ENCODE measurements around the gene ADRA2C.

ADRA2C gene

DNA sequence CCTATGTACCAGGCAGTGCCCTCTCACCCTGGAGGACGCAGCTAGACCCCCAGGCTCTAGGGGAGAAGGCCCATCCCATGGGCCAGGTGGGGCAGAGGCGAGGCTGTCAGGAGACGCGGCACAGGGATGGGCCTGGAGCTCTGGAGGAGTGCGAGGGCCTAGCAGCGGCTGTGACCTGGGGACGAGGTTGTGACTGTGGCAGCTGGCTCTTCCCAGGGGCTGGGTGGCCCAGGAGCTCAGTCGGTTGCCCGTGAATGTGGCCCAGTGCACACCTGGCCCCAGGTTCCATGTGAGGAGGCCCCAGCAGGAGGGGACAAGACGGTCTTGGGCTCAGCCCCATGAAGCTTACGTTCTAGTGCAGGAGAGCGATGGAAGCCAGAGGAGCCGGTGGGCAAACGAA lies 31.0 kb upstream of the ADRA2C start:
- H3K9me2 ChIP-seq (ENCODE audit: low read depth, low read length): no peaks in the 10 kb centered on the region
- no peaks in the 10 kb centered on the region for H3K36me3 ChIP-seq (ENCODE audit: insufficient read depth, low read length)
- H3K27ac ChIP-seq (ENCODE audit: low read depth, low read length, poor library complexity, severe bottlenecking): no peak overlapping the region
- H3K9ac ChIP-seq (ENCODE audit: low read length): no peak overlapping the region
- no peaks in the 10 kb centered on the region for H3K4me1 ChIP-seq (ENCODE audit: insufficient read depth, low read length, severe bottlenecking)
- no peaks in the 10 kb centered on the region for H3K79me2 ChIP-seq (ENCODE audit: insufficient read depth, low read length)
- no peak for TF ChIP-seq EZH2 (IDR thresholded peaks at IDR 0.05; ENCODE audit: borderline replicate concordance, low read length)
- TF ChIP-seq, protein P1, sequence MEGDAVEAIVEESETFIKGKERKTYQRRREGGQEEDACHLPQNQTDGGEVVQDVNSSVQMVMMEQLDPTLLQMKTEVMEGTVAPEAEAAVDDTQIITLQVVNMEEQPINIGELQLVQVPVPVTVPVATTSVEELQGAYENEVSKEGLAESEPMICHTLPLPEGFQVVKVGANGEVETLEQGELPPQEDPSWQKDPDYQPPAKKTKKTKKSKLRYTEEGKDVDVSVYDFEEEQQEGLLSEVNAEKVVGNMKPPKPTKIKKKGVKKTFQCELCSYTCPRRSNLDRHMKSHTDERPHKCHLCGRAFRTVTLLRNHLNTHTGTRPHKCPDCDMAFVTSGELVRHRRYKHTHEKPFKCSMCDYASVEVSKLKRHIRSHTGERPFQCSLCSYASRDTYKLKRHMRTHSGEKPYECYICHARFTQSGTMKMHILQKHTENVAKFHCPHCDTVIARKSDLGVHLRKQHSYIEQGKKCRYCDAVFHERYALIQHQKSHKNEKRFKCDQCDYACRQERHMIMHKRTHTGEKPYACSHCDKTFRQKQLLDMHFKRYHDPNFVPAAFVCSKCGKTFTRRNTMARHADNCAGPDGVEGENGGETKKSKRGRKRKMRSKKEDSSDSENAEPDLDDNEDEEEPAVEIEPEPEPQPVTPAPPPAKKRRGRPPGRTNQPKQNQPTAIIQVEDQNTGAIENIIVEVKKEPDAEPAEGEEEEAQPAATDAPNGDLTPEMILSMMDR (IDR thresholded peaks at IDR 0.05; ENCODE audit: low read length): no peak
- H3K9me3 ChIP-seq (ENCODE audit: low read length): no peaks in the 10 kb centered on the region
- H4K20me1 ChIP-seq (ENCODE audit: insufficient read depth, low read length): no peaks in the 10 kb centered on the region
- no peak overlapping the region for H3K4me2 ChIP-seq (ENCODE audit: low read length)
- no peak overlapping the region for H2AFZ ChIP-seq (ENCODE audit: low read length)
- no peaks in the 10 kb centered on the region for H3F3A ChIP-seq (ENCODE audit: insufficient read depth, low read length)
- no peak overlapping the region for H3K4me3 ChIP-seq (ENCODE audit: low read depth, low read length, poor library complexity, severe bottlenecking)
- H3K27me3 ChIP-seq (ENCODE audit: insufficient read depth, low read length): no peaks in the 10 kb centered on the region

DNA sequence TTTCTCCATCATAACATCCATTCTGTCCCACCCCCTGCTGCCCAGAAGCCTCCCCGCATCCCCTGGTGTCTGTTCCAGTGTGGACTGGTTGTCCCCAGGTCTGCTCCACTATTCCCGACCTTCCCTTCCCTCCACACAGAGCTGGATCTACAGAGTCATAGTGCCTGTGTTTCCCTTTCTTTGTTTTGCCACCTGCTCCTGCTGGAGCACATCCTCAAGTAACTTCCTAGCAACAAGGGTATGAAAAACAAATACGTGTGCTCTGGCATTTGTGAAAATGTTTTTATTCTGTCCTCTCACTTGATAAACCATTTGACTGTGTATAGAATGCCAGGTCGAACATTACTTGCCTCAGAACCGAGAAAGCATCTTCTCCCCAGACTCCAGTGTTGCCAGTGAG lies 29.9 kb upstream of the ADRA2C start:
- no peaks in the 10 kb centered on the region for H3K9me2 ChIP-seq (ENCODE audit: low read depth, low read length)
- H3K27me3 ChIP-seq (ENCODE audit: insufficient read depth, low read length): no peaks in the 10 kb centered on the region
- H3K4me1 ChIP-seq (ENCODE audit: insufficient read depth, low read length, severe bottlenecking): no peaks in the 10 kb centered on the region
- no peaks in the 10 kb centered on the region for H3K9me3 ChIP-seq (ENCODE audit: low read length)
- no peaks in the 10 kb centered on the region for H3K36me3 ChIP-seq (ENCODE audit: insufficient read depth, low read length)
- H3K79me2 ChIP-seq (ENCODE audit: insufficient read depth, low read length): no peaks in the 10 kb centered on the region
- H3K27ac ChIP-seq (ENCODE audit: low read depth, low read length, poor library complexity, severe bottlenecking): no peak overlapping the region
- no peak overlapping the region for H3K4me3 ChIP-seq (ENCODE audit: low read depth, low read length, poor library complexity, severe bottlenecking)
- no peak overlapping the region for H3K9ac ChIP-seq (ENCODE audit: low read length)
- H3F3A ChIP-seq (ENCODE audit: insufficient read depth, low read length): no peaks in the 10 kb centered on the region
- TF ChIP-seq, protein P1 (IDR thresholded peaks at IDR 0.05; ENCODE audit: low read length): no peak
- no peaks in the 10 kb centered on the region for H4K20me1 ChIP-seq (ENCODE audit: insufficient read depth, low read length)
- H2AFZ ChIP-seq (ENCODE audit: low read length): no peak overlapping the region
- H3K4me2 ChIP-seq (ENCODE audit: low read length): no peak overlapping the region

DNA sequence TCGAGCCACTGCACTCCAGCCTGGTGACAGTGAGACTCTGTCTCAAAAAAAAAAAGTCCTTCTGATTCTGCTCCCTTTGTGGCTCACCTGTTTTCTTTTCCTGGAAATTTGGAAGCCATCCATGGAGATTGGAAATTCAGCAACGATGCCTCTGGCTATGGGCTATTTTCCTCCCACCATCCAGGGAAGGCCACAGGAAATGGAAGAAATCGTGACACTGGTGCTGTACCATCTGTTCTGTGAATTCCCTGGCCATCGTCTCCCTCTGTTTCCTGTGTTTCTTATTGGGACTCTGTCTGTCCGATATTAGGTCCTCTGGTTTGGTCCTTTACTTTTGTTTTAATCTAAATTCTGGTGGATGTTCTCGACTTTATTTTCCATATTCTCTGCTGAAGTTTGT lies 29.4 kb upstream of the ADRA2C start:
- no peaks in the 10 kb centered on the region for H3K36me3 ChIP-seq (ENCODE audit: insufficient read depth, low read length)
- H3K79me2 ChIP-seq (ENCODE audit: insufficient read depth, low read length): no peaks in the 10 kb centered on the region
- H3K27me3 ChIP-seq (ENCODE audit: insufficient read depth, low read length): no peaks in the 10 kb centered on the region
- no peak overlapping the region for H2AFZ ChIP-seq (ENCODE audit: low read length)
- H3K4me1 ChIP-seq (ENCODE audit: insufficient read depth, low read length, severe bottlenecking): no peaks in the 10 kb centered on the region
- TF ChIP-seq, protein P1 (IDR thresholded peaks at IDR 0.05; ENCODE audit: low read length): no peak
- H3K4me2 ChIP-seq (ENCODE audit: low read length): no peak overlapping the region
- H3K9me2 ChIP-seq (ENCODE audit: low read depth, low read length): no peaks in the 10 kb centered on the region
- no peaks in the 10 kb centered on the region for H3K9me3 ChIP-seq (ENCODE audit: low read length)
- H3K4me3 ChIP-seq (ENCODE audit: low read depth, low read length, poor library complexity, severe bottlenecking): no peak overlapping the region
- no peak overlapping the region for H3K27ac ChIP-seq (ENCODE audit: low read depth, low read length, poor library complexity, severe bottlenecking)
- H3K9ac ChIP-seq (ENCODE audit: low read length): no peak overlapping the region
- H3F3A ChIP-seq (ENCODE audit: insufficient read depth, low read length): no peaks in the 10 kb centered on the region
- H4K20me1 ChIP-seq (ENCODE audit: insufficient read depth, low read length): no peaks in the 10 kb centered on the region

All from OCI-LY1 (cell line).